Measurements from ENCODE around the gene FRMD6. TPM values are rescaled to one million over a fixed set of nuclear protein-coding genes. Genes with fewer than 3 reads are reported as not detected.
A peak's percentile ranks its signal among the peaks of the same experiment; 100 is the strongest.

The FRMD6 gene
- total RNA-seq, 1 donor from 2014 or later = 104 TPM

DNA sequence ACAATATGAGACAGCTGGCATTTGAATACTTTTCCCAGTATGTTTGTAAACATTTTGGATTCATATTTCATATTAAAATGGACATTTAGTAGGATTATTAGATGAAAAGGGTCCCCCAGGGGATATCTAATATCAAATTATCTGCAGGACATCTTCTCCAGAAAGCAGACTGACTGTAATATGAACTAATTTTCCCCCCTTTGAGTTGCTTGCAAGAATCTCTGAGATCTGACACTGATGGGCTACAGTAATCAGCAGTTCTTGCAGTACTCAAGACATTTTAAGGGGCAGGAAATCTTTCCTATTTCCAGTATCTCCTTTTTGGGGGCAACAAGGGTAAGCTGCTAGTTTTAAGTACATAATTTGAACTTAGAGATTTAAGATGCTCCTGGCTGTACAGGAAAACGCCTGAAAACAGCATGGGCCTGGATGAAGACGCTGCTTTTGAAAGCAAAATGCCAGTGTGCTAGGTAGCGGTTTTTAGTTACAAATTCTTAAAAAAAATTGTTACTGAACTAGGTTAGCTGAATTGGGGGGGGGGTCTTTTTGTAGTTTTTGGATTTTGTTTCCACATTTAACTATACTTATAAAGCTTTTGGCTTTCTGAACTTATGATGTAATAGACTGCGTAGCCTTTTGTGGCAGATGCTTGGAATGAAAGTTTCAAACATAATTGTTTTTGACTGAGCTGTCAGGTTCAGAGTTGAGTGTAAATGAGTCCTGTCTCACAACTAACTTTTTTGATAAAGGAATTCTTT is 2.2 kb downstream of the FRMD6 start:
- DNase-seq (ENCODE audit: low spot score in 2 of 2) = no peak
- Histone ChIP-seq H3K9me3 (no peaks in the 10 kb centered on the region), H3K36me3 (no peaks in the 10 kb centered on the region), H3K4me3 (peak overlapping the region; percentile 88 to 90), H3K27me3 (no peaks in the 10 kb centered on the region), H3K4me1 (peaks cover 0 to 18% of the 10 kb centered on the region in 2 donors), H3K27ac (peak overlapping the region; percentile 95 to 99)
- TF ChIP-seq, protein P1, sequence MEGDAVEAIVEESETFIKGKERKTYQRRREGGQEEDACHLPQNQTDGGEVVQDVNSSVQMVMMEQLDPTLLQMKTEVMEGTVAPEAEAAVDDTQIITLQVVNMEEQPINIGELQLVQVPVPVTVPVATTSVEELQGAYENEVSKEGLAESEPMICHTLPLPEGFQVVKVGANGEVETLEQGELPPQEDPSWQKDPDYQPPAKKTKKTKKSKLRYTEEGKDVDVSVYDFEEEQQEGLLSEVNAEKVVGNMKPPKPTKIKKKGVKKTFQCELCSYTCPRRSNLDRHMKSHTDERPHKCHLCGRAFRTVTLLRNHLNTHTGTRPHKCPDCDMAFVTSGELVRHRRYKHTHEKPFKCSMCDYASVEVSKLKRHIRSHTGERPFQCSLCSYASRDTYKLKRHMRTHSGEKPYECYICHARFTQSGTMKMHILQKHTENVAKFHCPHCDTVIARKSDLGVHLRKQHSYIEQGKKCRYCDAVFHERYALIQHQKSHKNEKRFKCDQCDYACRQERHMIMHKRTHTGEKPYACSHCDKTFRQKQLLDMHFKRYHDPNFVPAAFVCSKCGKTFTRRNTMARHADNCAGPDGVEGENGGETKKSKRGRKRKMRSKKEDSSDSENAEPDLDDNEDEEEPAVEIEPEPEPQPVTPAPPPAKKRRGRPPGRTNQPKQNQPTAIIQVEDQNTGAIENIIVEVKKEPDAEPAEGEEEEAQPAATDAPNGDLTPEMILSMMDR (IDR thresholded peaks at IDR 0.05) = no peak
- intact Hi-C loops (cut with DNase I) = loop anchor here (2.0 to 10.0 kb wide), 5 partner anchors 48 to 411 kb away; partner anchors contain the start of genes NID2 and RTRAF

- Histone ChIP-seq H3K4me1 (peaks cover 0 to 23% of the 10 kb centered on the region in 2 donors), H3K27me3 (no peaks in the 10 kb centered on the region), H3K4me3 (peak overlapping the region in 1 of 2 donors; percentile 88), H3K9me3 (no peaks in the 10 kb centered on the region), H3K27ac (peak overlapping the region; percentile 95 to 99), H3K36me3 (no peaks in the 10 kb centered on the region)
- DNase-seq (ENCODE audit: low spot score in 2 of 2) = no peak
- TF ChIP-seq, protein P1 (IDR thresholded peaks at IDR 0.05) = no peak
- intact Hi-C loops (cut with DNase I) = loop anchor here (5.0 to 10.0 kb wide), 3 partner anchors 48 to 410 kb away; partner anchors contain the start of genes NID2 and RTRAF
Measured at GRCh38 chr14:51654533-51654845, 2.8 kb downstream of the FRMD6 start.

GRCh38 chr14:51657762-51658161 is 6.1 kb downstream of the FRMD6 start:
- H3K9me3 ChIP-seq = no peaks in the 10 kb centered on the region
- H3K36me3 ChIP-seq = no peaks in the 10 kb centered on the region
- no peak overlapping the region for H3K27ac ChIP-seq
- H3K27me3 ChIP-seq = no peaks in the 10 kb centered on the region
- no peak overlapping the region for H3K4me3 ChIP-seq
- TF ChIP-seq, protein P1 (IDR thresholded peaks at IDR 0.05) = no peak
- H3K4me1 ChIP-seq = peaks cover 0 to 30% of the 10 kb centered on the region in 2 donors
- DNase-seq (ENCODE audit: low spot score in 2 of 2) = no peak
- intact Hi-C loops (cut with DNase I) = loop anchor here (10.0 kb wide), 1 partner anchor 407 kb away; the partner anchor contains the start of gene NID2

DNA sequence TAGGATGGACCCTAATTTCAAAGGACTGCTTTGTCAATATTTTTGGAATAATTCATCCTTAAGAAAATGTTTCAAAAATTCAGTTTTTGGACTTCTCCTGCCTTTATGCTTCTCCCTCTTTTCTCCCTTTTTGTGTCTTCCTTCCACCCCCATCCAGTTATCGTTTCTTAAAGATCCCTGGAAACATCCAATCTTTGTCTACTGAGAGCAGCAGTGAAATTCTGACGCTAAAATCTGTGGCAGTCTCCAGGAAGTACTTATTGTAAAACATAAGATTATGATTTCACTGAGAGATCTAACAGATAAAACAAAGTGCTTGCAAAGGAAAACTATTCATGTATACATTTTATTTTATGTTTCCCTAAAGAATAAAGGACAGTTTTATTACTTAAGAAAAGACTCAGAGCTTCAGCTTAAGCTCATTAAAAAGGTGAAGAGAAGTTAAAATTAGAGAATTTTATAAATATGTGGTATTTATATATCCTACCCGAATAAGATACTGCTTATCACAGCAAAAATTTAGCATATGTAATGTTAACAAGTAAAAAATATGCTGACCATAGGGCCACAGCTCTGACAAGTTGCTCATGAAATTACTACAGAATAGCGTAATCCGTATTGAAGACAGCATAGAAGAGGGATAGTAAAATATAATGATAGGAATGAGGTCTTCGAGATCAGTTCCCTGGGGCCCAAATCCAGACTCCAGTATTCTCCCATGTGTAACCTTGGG is 6.9 kb downstream of the FRMD6 start:
- intact Hi-C loops (cut with DNase I) = loop anchor here (10.0 kb wide), 1 partner anchor 406 kb away; the partner anchor contains the start of gene NID2
- TF ChIP-seq, protein P1 (IDR thresholded peaks at IDR 0.05) = no peak
- no peak for DNase-seq (ENCODE audit: low spot score in 2 of 2)
- Histone ChIP-seq H3K4me1 (peaks cover 0 to 30% of the 10 kb centered on the region in 2 donors), H3K27ac (no peak overlapping the region), H3K9me3 (no peaks in the 10 kb centered on the region), H3K4me3 (no peak overlapping the region), H3K36me3 (no peaks in the 10 kb centered on the region), H3K27me3 (no peaks in the 10 kb centered on the region)

DNA sequence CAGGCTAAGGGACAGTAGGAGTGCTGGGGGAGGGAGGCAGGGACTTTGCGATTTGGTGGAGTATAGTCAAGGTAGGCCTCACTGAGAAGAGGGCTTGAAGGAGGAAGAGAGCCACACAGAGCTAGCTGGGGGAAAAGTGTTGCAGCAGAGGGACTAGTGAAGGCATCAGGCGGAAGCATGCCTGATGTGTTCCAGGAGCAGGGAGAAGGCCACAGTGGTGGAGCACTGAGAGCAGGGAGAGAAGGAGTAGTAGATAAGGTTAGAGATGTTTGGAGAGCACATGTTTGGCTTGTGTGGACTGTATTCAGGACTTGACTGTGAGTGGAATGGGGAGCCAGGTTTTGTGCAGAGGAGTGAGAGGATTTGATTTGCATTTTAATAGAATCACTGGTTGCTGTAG is 9.0 kb downstream of the FRMD6 start:
- no peaks in the 10 kb centered on the region for H3K27me3 ChIP-seq
- H3K9me3 ChIP-seq = no peaks in the 10 kb centered on the region
- H3K36me3 ChIP-seq = no peaks in the 10 kb centered on the region
- no peak for DNase-seq (ENCODE audit: low spot score in 2 of 2)
- TF ChIP-seq, protein P1 (IDR thresholded peaks at IDR 0.05) = no peak
- H3K4me3 ChIP-seq = no peak overlapping the region
- peaks cover 0 to 40% of the 10 kb centered on the region in 2 donors for H3K4me1 ChIP-seq
- intact Hi-C loops (cut with DNase I) = no loop called here
- no peak overlapping the region for H3K27ac ChIP-seq
